SU-DHL-6 (cell line): ENCODE measurements around the gene BLM.
"Not testable (repeated sequence)": the region's sequence is repeated elsewhere in the genome, so short reads cannot be mapped to it uniquely, and the experiment has no call there.

Experiments used
- H2AFZ ChIP-seq: fragments of 200-600 bp; sonication (generic); 2 replicates; pipeline ENCODE4 v1.6.1; 2014; ENCODE audit warnings: low read depth, mild to moderate bottlenecking, moderate library complexity, mixed read lengths, antibody characterized with exemption, low read length; ENCODE audit not compliant: severe bottlenecking
- H3F3A ChIP-seq: fragments of 200-600 bp; shearing (Covaris generic); 2 replicates; pipeline ENCODE4 v1.6.0; 2016; ENCODE audit warnings: antibody characterized with exemption, mild to moderate bottlenecking; ENCODE audit not compliant: insufficient read depth
- H3K27ac ChIP-seq: fragments of 200-600 bp; sonication (generic); 2 replicates; pipeline ENCODE4 v1.5.1; 2016; ENCODE audit warnings: low read depth, mild to moderate bottlenecking, low read length, moderate library complexity, mixed read lengths
- H3K27me3 ChIP-seq: fragments of 200-600 bp; sonication (generic), shearing (Covaris generic); 2 replicates; pipeline ENCODE4 v1.6.0; 2014; ENCODE audit warnings: mild to moderate bottlenecking, low read length
- H3K36me3 ChIP-seq: fragments of 200-600 bp; sonication (generic); 2 replicates; pipeline ENCODE4 v1.6.1; 2014; ENCODE audit warnings: mild to moderate bottlenecking, low read length, mixed read lengths
- H3K4me2 ChIP-seq: fragments of 300-600, 200-600 bp; shearing (Covaris generic), sonication (generic); 2 replicates; pipeline ENCODE4 v1.6.0; 2014; ENCODE audit warnings: low read length, low read depth, mild to moderate bottlenecking; ENCODE audit not compliant: poor library complexity, severe bottlenecking
- H3K4me3 ChIP-seq: fragments of 200-600 bp; sonication (generic); 2 replicates; pipeline ENCODE4 v1.5.1; 2014; ENCODE audit warnings: antibody characterized with exemption, low read length, mild to moderate bottlenecking, mixed read lengths; ENCODE audit not compliant: insufficient read depth, poor library complexity, severe bottlenecking
- H3K79me2 ChIP-seq: fragments of 200-600 bp; sonication (generic); 2 replicates; pipeline ENCODE4 v1.6.1; 2014; ENCODE audit warnings: mild to moderate bottlenecking, low read length, moderate library complexity; ENCODE audit not compliant: insufficient read depth
- H3K9ac ChIP-seq: fragments of 200-600 bp; sonication (generic); 2 replicates; pipeline ENCODE4 v1.7.0; 2014; ENCODE audit warnings: mild to moderate bottlenecking, low read length
- H3K9me2 ChIP-seq: fragments of 200-600 bp; sonication (generic); replicated peaks from 2 replicates; pipeline ENCODE4 v1.6.1; 2014; ENCODE audit warnings: low read length; ENCODE audit not compliant: insufficient read depth
- H3K9me3 ChIP-seq: fragments of 200-600 bp; sonication (generic); 2 replicates; pipeline ENCODE4 v1.6.1; 2014; ENCODE audit warnings: low read length, mixed read lengths; ENCODE audit not compliant: insufficient read depth
- H4K20me1 ChIP-seq: fragments of 200-600 bp; sonication (generic); 2 replicates; pipeline ENCODE4 v1.6.1; 2014; ENCODE audit warnings: low read depth, mild to moderate bottlenecking, antibody characterized with exemption, low read length, moderate library complexity, mixed read lengths
- CTCF ChIP-seq: fragments of 200-600 bp; sonication (generic); IDR thresholded peaks from one replicate; pipeline ENCODE4 v1.5.1; 2017; ENCODE audit warnings: antibody characterized with exemption, mild to moderate bottlenecking, low read length, moderate library complexity; ENCODE audit not compliant: insufficient read depth, poor library complexity, severe bottlenecking
- EZH2phosphoT487 ChIP-seq: fragments of 200-600 bp; sonication (generic), shearing (Covaris generic); conservative IDR thresholded peaks from 2 replicates; pipeline ENCODE4 v1.6.1; 2018; ENCODE audit warnings: mild to moderate bottlenecking, antibody characterized with exemption, low read length, moderate library complexity, mixed read lengths

The BLM gene

GRCh38 chr15:90716976-90717821, at the start of gene BLM:
TSS of gene BLM (plus strand) at chr15:90717346. CDS start at chr15:90747393, 30,047 bp downstream.
- Histone ChIP-seq H3K27ac (peak within 1 kb of the TSS; percentile 79), H3K36me3 (no peaks in the 10 kb centered on the region), H3K79me2 (peaks cover 44% of the 10 kb centered on the region), H3K4me3 (peak within 1 kb of the TSS; percentile 97), H3K9me3 (no peaks in the 10 kb centered on the region), H4K20me1 (no peaks in the 10 kb centered on the region), H2AFZ (peak within 1 kb of the TSS; percentile 87), H3K9me2 (no peaks in the 10 kb centered on the region), H3K4me2 (peak within 1 kb of the TSS; percentile 91), H3F3A (no peaks in the 10 kb centered on the region), H3K9ac (peak within 1 kb of the TSS; percentile 95), H3K27me3 (no peaks in the 10 kb centered on the region)
- TF ChIP-seq CTCF (no peak), EZH2phosphoT487 (no peak)

- H4K20me1 ChIP-seq, H3K9me3 ChIP-seq, H3F3A ChIP-seq, H3K9ac ChIP-seq, H3K36me3 ChIP-seq, H3K27me3 ChIP-seq, H3K4me3 ChIP-seq, H3K79me2 ChIP-seq, H3K9me2 ChIP-seq, H3K4me2 ChIP-seq, H3K27ac ChIP-seq, H2AFZ ChIP-seq: not testable (repeated sequence)
Measured at GRCh38 chr15:90667755-90668345, 49.3 kb upstream of the BLM start.

GRCh38 chr15:90670631-90671030, 46.5 kb upstream of the BLM start:
- H2AFZ ChIP-seq, H3K36me3 ChIP-seq, H3K9me3 ChIP-seq, H3K9ac ChIP-seq, H3K9me2 ChIP-seq, H3K4me3 ChIP-seq, H3K4me2 ChIP-seq, H4K20me1 ChIP-seq, H3F3A ChIP-seq, H3K27ac ChIP-seq, H3K79me2 ChIP-seq, H3K27me3 ChIP-seq: not testable (repeated sequence)

GRCh38 chr15:90671216-90671615, 45.9 kb upstream of the BLM start:
- Histone ChIP-seq H3K9ac (no peak overlapping the region), H3K4me3 (no peak overlapping the region), H4K20me1 (no peaks in the 10 kb centered on the region; the same call in 1 of the 2 replicates), H3K9me2 (no peaks in the 10 kb centered on the region), H3K27me3 (no peaks in the 10 kb centered on the region), H3K36me3 (no peaks in the 10 kb centered on the region), H3K4me2 (no peak overlapping the region), H3F3A (peaks cover 1% of the 10 kb centered on the region; the same call in 1 of the 2 replicates), H3K9me3 (no peaks in the 10 kb centered on the region), H3K27ac (no peak overlapping the region), H2AFZ (no peak overlapping the region), H3K79me2 (no peaks in the 10 kb centered on the region)
- TF ChIP-seq CTCF (no peak), EZH2phosphoT487 (no peak)

- H3K27ac ChIP-seq, H3K9me2 ChIP-seq, H3K4me2 ChIP-seq, H4K20me1 ChIP-seq, H3K9me3 ChIP-seq, H3K9ac ChIP-seq, H3K36me3 ChIP-seq, H2AFZ ChIP-seq, H3K79me2 ChIP-seq, H3K4me3 ChIP-seq, H3F3A ChIP-seq, H3K27me3 ChIP-seq: not testable (repeated sequence)
Measured at GRCh38 chr15:90673357-90673756, 43.8 kb upstream of the BLM start.
